Islet of Langerhans (tissue), 1 donor: ENCODE data around the gene ALDH1A3.

Experiments
- FAIRE-seq: peaks from one replicate; lab custom pipeline; 2011; peaks lifted over from hg19 to GRCh38; lab: Jason Lieb, UNC

ALDH1A3 gene

GRCh38 chr15:100902436-100903167 is 23.0 kb downstream of the ALDH1A3 start:
- no peak for FAIRE-seq

- no peak for FAIRE-seq
These were observed 23.5 kb downstream of the ALDH1A3 start for GRCh38 chr15:100903168-100903554.

- no peak for FAIRE-seq
These were observed 26.2 kb downstream of the ALDH1A3 start for GRCh38 chr15:100905850-100906249.

- FAIRE-seq = no peak
These were observed 28.8 kb downstream of the ALDH1A3 start for GRCh38 chr15:100908466-100908865.

- no peak for FAIRE-seq
These were observed 29.9 kb downstream of the ALDH1A3 start for GRCh38 chr15:100909565-100909964.

- no peak for FAIRE-seq
These were observed 30.6 kb downstream of the ALDH1A3 start for GRCh38 chr15:100909989-100910955.

GRCh38 chr15:100911086-100911485 is 31.5 kb downstream of the ALDH1A3 start:
- FAIRE-seq = no peak

- FAIRE-seq = no peak
These were observed 34.3 kb downstream of the ALDH1A3 start for GRCh38 chr15:100913961-100914360.

GRCh38 chr15:100914876-100915275 is 35.2 kb downstream of the ALDH1A3 start:
- FAIRE-seq = no peak

GRCh38 chr15:100918034-100918689 is 38.5 kb downstream of the ALDH1A3 start:
- no peak for FAIRE-seq

- FAIRE-seq = no peak
These were observed 39.3 kb downstream of the ALDH1A3 start, which contains the start of gene LRRK1 for GRCh38 chr15:100918690-100919480. Gene LRRK1 (plus strand): TSS chr15:100919357. CDS start chr15:100924633, 5,276 bp downstream.

- FAIRE-seq = no peak
These were observed 40.1 kb downstream of the ALDH1A3 start for GRCh38 chr15:100919481-100920405.

- no peak for FAIRE-seq
These were observed 41.0 kb downstream of the ALDH1A3 start for GRCh38 chr15:100920516-100921135.

GRCh38 chr15:100922192-100923040 is 42.8 kb downstream of the ALDH1A3 start:
- FAIRE-seq = no peak

- no peak for FAIRE-seq
These were observed 43.4 kb downstream of the ALDH1A3 start for GRCh38 chr15:100923076-100923475.

- no peak for FAIRE-seq
These were observed 44.3 kb downstream of the ALDH1A3 start for GRCh38 chr15:100923902-100924301.

- FAIRE-seq = no peak
These were observed 44.8 kb downstream of the ALDH1A3 start for GRCh38 chr15:100924436-100924835.

- FAIRE-seq = no peak
These were observed 45.8 kb downstream of the ALDH1A3 start for GRCh38 chr15:100925480-100925879.

GRCh38 chr15:100926258-100926657 is 46.6 kb downstream of the ALDH1A3 start:
- no peak for FAIRE-seq
